SK-N-SH treated with all-trans-retinoic acid at 6 μM for 48 hours (cell line): ENCODE data around the gene MTUS2.

Experiments
- ATAC-seq: fragments of 200-7000 bp; cut with Tn5 transposase; 3 replicates; pipeline ENCODE4 v1.9.1; 2020; ENCODE audit warnings: mild to moderate bottlenecking, moderate library complexity
- ARNTL ChIP-seq: fragments of 450-650 bp; formaldehyde crosslinking; IDR thresholded peaks from 2 replicates; pipeline ENCODE4 v1.5.0; 2020; ENCODE audit warnings: low read depth, mild to moderate bottlenecking, moderate library complexity, borderline replicate concordance
- BACH2 ChIP-seq: fragments of 250-450 bp; sonication (Bioruptor Pico); IDR thresholded peaks from 2 replicates; pipeline ENCODE4 v1.9.0; 2021; ENCODE audit warnings: mild to moderate bottlenecking, borderline replicate concordance
- CSDC2 ChIP-seq: fragments of 250-450 bp; sonication (Bioruptor Pico); IDR thresholded peaks from 2 replicates; pipeline ENCODE4 v1.5.0; 2020; ENCODE audit warnings: mild to moderate bottlenecking, moderate library complexity
- ESRRG ChIP-seq: fragments of 250-450 bp; sonication (Bioruptor Pico); IDR thresholded peaks from 2 replicates; pipeline ENCODE4 v1.6.1; 2021; ENCODE audit warnings: mild to moderate bottlenecking
- GLIS3 ChIP-seq: fragments of 250-450 bp; sonication (Bioruptor Pico); IDR thresholded peaks from 2 replicates; pipeline ENCODE4 v1.5.0; 2020; ENCODE audit warnings: mild to moderate bottlenecking, moderate library complexity
- ISL1 ChIP-seq: fragments of 250-450 bp; sonication (Bioruptor Pico); IDR thresholded peaks from 2 replicates; pipeline ENCODE4 v2.1.2; 2022; ENCODE audit warnings: mild to moderate bottlenecking, moderate library complexity
- OSR1 ChIP-seq: fragments of 250-450 bp; sonication (Bioruptor Pico); IDR thresholded peaks from 2 replicates; pipeline ENCODE4 v1.8.0; 2022; ENCODE audit warnings: moderate library complexity, mild to moderate bottlenecking, inconsistent platforms
- PATZ1 ChIP-seq: fragments of 250-450 bp; sonication (Bioruptor Pico); IDR thresholded peaks from 2 replicates; pipeline ENCODE4 v1.8.0; 2020; ENCODE audit warnings: mild to moderate bottlenecking, moderate library complexity, borderline replicate concordance
- PPARA ChIP-seq: fragments of 250-450 bp; sonication (Bioruptor Pico); IDR thresholded peaks from 2 replicates; pipeline ENCODE4 v1.5.0; 2020; ENCODE audit warnings: mild to moderate bottlenecking, borderline replicate concordance
- RARB ChIP-seq: fragments of 250-450 bp; sonication (Bioruptor Pico); IDR thresholded peaks from 2 replicates; pipeline ENCODE4 v1.8.0; 2021; ENCODE audit warnings: mild to moderate bottlenecking, moderate library complexity
- SNAI2 ChIP-seq: fragments of 250-450 bp; sonication (Bioruptor Pico); IDR thresholded peaks from 2 replicates; pipeline ENCODE4 v1.5.0; 2020; ENCODE audit warnings: mild to moderate bottlenecking, moderate library complexity
- TCF4 ChIP-seq: fragments of 250-450 bp; sonication (Bioruptor Pico); IDR thresholded peaks from 2 replicates; pipeline ENCODE4 v1.8.0; 2021; ENCODE audit warnings: mild to moderate bottlenecking, moderate library complexity, borderline replicate concordance
- TOX ChIP-seq: fragments of 250-450 bp; sonication (Bioruptor Pico); IDR thresholded peaks from 2 replicates; pipeline ENCODE4 v1.8.0; 2021; ENCODE audit warnings: mild to moderate bottlenecking, moderate library complexity, borderline replicate concordance
- ZC3H10 ChIP-seq: fragments of 250-450 bp; sonication (Bioruptor Pico); IDR thresholded peaks from 2 replicates; pipeline ENCODE4 v1.5.1; 2021; ENCODE audit warnings: mild to moderate bottlenecking, moderate library complexity
- ZFP3 ChIP-seq: fragments of 250-450 bp; sonication (Bioruptor Pico); IDR thresholded peaks from 2 replicates; pipeline ENCODE4 v1.5.0; 2020; ENCODE audit warnings: mild to moderate bottlenecking, moderate library complexity
- ZFP30 ChIP-seq: fragments of 450-650 bp; formaldehyde crosslinking; IDR thresholded peaks from 2 replicates; pipeline ENCODE4 v1.5.0; 2022; ENCODE audit warnings: mild to moderate bottlenecking, moderate library complexity
- ZNF565 ChIP-seq: fragments of 450-650 bp; formaldehyde crosslinking; conservative IDR thresholded peaks from 2 replicates; pipeline ENCODE4 v1.5.0; 2020; ENCODE audit warnings: low read depth, mild to moderate bottlenecking, moderate library complexity
- ZNF70 ChIP-seq: fragments of 450-650 bp; formaldehyde crosslinking; IDR thresholded peaks from 2 replicates; pipeline ENCODE4 v1.5.0; 2020; ENCODE audit warnings: mild to moderate bottlenecking, moderate library complexity
- ZNF8 ChIP-seq: fragments of 450-650 bp; formaldehyde crosslinking; IDR thresholded peaks from 2 replicates; pipeline ENCODE4 v1.5.0; 2020; ENCODE audit warnings: mild to moderate bottlenecking, moderate library complexity
- TF ChIP-seq, protein P1 (sequence below): fragments of 250-450 bp; sonication (Bioruptor Pico); IDR thresholded peaks from 2 replicates; pipeline ENCODE4 v1.5.1; 2020; ENCODE audit warnings: low read depth, mild to moderate bottlenecking, moderate library complexity
- TF ChIP-seq, protein P2 (sequence below): fragments of 250-450 bp; sonication (Bioruptor Pico); IDR thresholded peaks from 2 replicates; pipeline ENCODE4 v1.8.0; 2021; ENCODE audit warnings: low read depth, mild to moderate bottlenecking, moderate library complexity, borderline replicate concordance
- TF ChIP-seq, protein P3 (sequence below): fragments of 250-450 bp; sonication (Bioruptor Pico); IDR thresholded peaks from 2 replicates; pipeline ENCODE4 v1.5.0; 2020; ENCODE audit warnings: mild to moderate bottlenecking, moderate library complexity

MTUS2 gene

DNA sequence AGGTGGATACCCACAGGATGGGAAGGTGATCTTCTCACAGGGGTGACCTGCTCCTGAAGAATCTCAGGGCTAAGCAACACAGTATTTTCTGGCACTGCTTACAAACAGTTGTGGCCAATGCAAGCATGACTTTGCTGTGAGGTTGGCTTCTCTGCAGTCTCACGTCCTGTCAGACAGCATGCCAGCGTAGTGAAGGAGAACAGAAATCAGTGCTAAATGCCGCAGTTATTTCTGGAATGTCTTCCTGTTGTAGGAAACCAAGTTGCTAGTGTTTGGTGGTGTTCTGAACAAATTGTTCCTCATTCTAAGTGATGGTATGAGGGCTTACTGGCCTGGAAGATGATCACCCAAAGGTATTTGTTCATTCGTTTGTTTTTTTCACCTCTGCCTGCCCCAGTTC, 320.1 kb downstream of the MTUS2 start:
- peak; percentile 90 for ATAC-seq
- no peak for TF ChIP-seq ZNF70 (CRISPR knock-in tag)
- TF ChIP-seq, protein P1, sequence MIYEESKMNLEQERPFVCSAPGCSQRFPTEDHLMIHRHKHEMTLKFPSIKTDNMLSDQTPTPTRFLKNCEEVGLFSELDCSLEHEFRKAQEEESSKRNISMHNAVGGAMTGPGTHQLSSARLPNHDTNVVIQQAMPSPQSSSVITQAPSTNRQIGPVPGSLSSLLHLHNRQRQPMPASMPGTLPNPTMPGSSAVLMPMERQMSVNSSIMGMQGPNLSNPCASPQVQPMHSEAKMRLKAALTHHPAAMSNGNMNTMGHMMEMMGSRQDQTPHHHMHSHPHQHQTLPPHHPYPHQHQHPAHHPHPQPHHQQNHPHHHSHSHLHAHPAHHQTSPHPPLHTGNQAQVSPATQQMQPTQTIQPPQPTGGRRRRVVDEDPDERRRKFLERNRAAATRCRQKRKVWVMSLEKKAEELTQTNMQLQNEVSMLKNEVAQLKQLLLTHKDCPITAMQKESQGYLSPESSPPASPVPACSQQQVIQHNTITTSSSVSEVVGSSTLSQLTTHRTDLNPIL: no peak
- no peak for TF ChIP-seq ZNF565 (CRISPR knock-in tag)
- no peak for TF ChIP-seq ZFP3 (CRISPR knock-in tag)
- TF ChIP-seq ZC3H10 (CRISPR knock-in tag): no peak
- TF ChIP-seq GLIS3: no peak
- no peak for TF ChIP-seq RARB (CRISPR knock-in tag)
- no peak for TF ChIP-seq TOX
- no peak for TF ChIP-seq ESRRG
- TF ChIP-seq, protein P2, sequence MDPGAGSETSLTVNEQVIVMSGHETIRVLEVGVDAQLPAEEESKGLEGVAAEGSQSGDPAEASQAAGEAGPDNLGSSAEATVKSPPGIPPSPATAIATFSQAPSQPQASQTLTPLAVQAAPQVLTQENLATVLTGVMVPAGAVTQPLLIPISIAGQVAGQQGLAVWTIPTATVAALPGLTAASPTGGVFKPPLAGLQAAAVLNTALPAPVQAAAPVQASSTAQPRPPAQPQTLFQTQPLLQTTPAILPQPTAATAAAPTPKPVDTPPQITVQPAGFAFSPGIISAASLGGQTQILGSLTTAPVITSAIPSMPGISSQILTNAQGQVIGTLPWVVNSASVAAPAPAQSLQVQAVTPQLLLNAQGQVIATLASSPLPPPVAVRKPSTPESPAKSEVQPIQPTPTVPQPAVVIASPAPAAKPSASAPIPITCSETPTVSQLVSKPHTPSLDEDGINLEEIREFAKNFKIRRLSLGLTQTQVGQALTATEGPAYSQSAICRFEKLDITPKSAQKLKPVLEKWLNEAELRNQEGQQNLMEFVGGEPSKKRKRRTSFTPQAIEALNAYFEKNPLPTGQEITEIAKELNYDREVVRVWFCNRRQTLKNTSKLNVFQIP (CRISPR knock-in tag): no peak
- TF ChIP-seq ISL1 (CRISPR knock-in tag): no peak
- no peak for TF ChIP-seq ARNTL (CRISPR knock-in tag)
- TF ChIP-seq PATZ1 (CRISPR knock-in tag): no peak
- TF ChIP-seq ZFP30 (CRISPR knock-in tag): no peak
- no peak for TF ChIP-seq BACH2 (CRISPR knock-in tag)
- no peak for TF ChIP-seq TCF4 (CRISPR knock-in tag)
- TF ChIP-seq, protein P3, sequence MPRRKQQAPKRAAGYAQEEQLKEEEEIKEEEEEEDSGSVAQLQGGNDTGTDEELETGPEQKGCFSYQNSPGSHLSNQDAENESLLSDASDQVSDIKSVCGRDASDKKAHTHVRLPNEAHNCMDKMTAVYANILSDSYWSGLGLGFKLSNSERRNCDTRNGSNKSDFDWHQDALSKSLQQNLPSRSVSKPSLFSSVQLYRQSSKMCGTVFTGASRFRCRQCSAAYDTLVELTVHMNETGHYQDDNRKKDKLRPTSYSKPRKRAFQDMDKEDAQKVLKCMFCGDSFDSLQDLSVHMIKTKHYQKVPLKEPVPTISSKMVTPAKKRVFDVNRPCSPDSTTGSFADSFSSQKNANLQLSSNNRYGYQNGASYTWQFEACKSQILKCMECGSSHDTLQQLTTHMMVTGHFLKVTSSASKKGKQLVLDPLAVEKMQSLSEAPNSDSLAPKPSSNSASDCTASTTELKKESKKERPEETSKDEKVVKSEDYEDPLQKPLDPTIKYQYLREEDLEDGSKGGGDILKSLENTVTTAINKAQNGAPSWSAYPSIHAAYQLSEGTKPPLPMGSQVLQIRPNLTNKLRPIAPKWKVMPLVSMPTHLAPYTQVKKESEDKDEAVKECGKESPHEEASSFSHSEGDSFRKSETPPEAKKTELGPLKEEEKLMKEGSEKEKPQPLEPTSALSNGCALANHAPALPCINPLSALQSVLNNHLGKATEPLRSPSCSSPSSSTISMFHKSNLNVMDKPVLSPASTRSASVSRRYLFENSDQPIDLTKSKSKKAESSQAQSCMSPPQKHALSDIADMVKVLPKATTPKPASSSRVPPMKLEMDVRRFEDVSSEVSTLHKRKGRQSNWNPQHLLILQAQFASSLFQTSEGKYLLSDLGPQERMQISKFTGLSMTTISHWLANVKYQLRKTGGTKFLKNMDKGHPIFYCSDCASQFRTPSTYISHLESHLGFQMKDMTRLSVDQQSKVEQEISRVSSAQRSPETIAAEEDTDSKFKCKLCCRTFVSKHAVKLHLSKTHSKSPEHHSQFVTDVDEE: no peak
- no peak for TF ChIP-seq PPARA
- TF ChIP-seq OSR1 (CRISPR knock-in tag): no peak
- no peak for TF ChIP-seq SNAI2 (CRISPR knock-in tag)

DNA sequence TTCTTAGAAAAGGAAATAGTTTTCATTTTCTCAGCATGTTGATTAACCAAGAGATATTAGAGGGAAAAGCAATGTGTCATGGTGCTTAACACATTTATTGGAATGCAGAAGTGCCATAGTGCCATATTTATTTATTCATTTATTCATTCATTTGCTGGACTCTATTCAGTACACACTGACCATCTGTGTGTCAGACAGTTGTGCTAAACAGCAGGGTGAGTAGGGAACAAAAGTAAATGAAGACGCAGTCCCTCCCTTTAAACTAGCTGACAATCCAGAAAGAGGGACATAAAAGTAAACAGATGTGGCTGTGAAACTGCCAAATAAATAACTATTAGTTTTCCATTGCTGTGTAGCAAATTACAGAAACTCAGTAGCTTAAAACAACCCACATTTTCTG, 323.7 kb downstream of the MTUS2 start:
- no peak for ATAC-seq
- TF ChIP-seq OSR1 (CRISPR knock-in tag) (no peak), BACH2 (CRISPR knock-in tag) (no peak), ISL1 (CRISPR knock-in tag) (no peak), ZNF565 (CRISPR knock-in tag) (no peak), ZC3H10 (CRISPR knock-in tag) (no peak), ARNTL (CRISPR knock-in tag) (no peak), ESRRG (no peak), ZFP30 (CRISPR knock-in tag) (no peak), SNAI2 (CRISPR knock-in tag) (no peak), ZNF8 (CRISPR knock-in tag) (no peak), CSDC2 (CRISPR knock-in tag) (no peak), ZNF70 (CRISPR knock-in tag) (no peak)
- TF ChIP-seq, protein P2 (CRISPR knock-in tag): no peak
- TF ChIP-seq, protein P1: no peak
